NB4 (cell line): ENCODE measurements around the gene RFC3.

Source experiments
- CTCF ChIP-seq: IDR thresholded peaks from one replicate; pipeline ENCODE4 v1.5.1; 2012; ENCODE audit warnings: low read depth, low read length
- MAX ChIP-seq: IDR thresholded peaks from 2 replicates; pipeline ENCODE4 v1.6.1; 2011; ENCODE audit warnings: low read depth, low read length
- MYC ChIP-seq: IDR thresholded peaks from 2 replicates; pipeline ENCODE4 v1.6.1; 2011; ENCODE audit warnings: low read depth, low read length
- POLR2A ChIP-seq: IDR thresholded peaks from 2 replicates; pipeline ENCODE4 v1.6.1; 2011; ENCODE audit warnings: mild to moderate bottlenecking; ENCODE audit not compliant: insufficient read length; ENCODE audit errors: extremely low read depth

GRCh38 chr13:33871207-33872004 is 53.5 kb downstream of the RFC3 start:
- TF ChIP-seq CTCF: no peak
- no peak for TF ChIP-seq MYC
- no peak for TF ChIP-seq POLR2A
- TF ChIP-seq MAX: no peak
